SK-N-SH treated with all-trans-retinoic acid at 6 μM for 48 hours (cell line): ENCODE measurements around the gene MYL3.

Experiments used
- ATAC-seq: fragments of 200-7000 bp; cut with Tn5 transposase; 3 replicates; pipeline ENCODE4 v1.9.1; 2020; ENCODE audit warnings: mild to moderate bottlenecking, moderate library complexity
- ARNTL ChIP-seq: fragments of 450-650 bp; formaldehyde crosslinking; IDR thresholded peaks from 2 replicates; pipeline ENCODE4 v1.5.0; 2020; ENCODE audit warnings: low read depth, mild to moderate bottlenecking, moderate library complexity, borderline replicate concordance
- BACH2 ChIP-seq: fragments of 250-450 bp; sonication (Bioruptor Pico); IDR thresholded peaks from 2 replicates; pipeline ENCODE4 v1.9.0; 2021; ENCODE audit warnings: mild to moderate bottlenecking, borderline replicate concordance
- CREB5 ChIP-seq: fragments of 250-450 bp; sonication (Bioruptor Pico); IDR thresholded peaks from 2 replicates; pipeline ENCODE4 v1.5.1; 2020; ENCODE audit warnings: low read depth, mild to moderate bottlenecking, moderate library complexity
- CSDC2 ChIP-seq: fragments of 250-450 bp; sonication (Bioruptor Pico); IDR thresholded peaks from 2 replicates; pipeline ENCODE4 v1.5.0; 2020; ENCODE audit warnings: mild to moderate bottlenecking, moderate library complexity
- CSRNP3 ChIP-seq: fragments of 250-450 bp; sonication (Bioruptor Pico); IDR thresholded peaks from 2 replicates; pipeline ENCODE4 v1.5.1; 2021; ENCODE audit warnings: mild to moderate bottlenecking, moderate library complexity
- ESRRG ChIP-seq: fragments of 250-450 bp; sonication (Bioruptor Pico); IDR thresholded peaks from 2 replicates; pipeline ENCODE4 v1.6.1; 2021; ENCODE audit warnings: mild to moderate bottlenecking
- GLIS3 ChIP-seq: fragments of 250-450 bp; sonication (Bioruptor Pico); IDR thresholded peaks from 2 replicates; pipeline ENCODE4 v1.5.0; 2020; ENCODE audit warnings: mild to moderate bottlenecking, moderate library complexity
- ISL1 ChIP-seq: fragments of 250-450 bp; sonication (Bioruptor Pico); IDR thresholded peaks from 2 replicates; pipeline ENCODE4 v2.1.2; 2022; ENCODE audit warnings: mild to moderate bottlenecking, moderate library complexity
- OSR1 ChIP-seq: fragments of 250-450 bp; sonication (Bioruptor Pico); IDR thresholded peaks from 2 replicates; pipeline ENCODE4 v1.8.0; 2022; ENCODE audit warnings: moderate library complexity, mild to moderate bottlenecking, inconsistent platforms
- PATZ1 ChIP-seq: fragments of 250-450 bp; sonication (Bioruptor Pico); IDR thresholded peaks from 2 replicates; pipeline ENCODE4 v1.8.0; 2020; ENCODE audit warnings: mild to moderate bottlenecking, moderate library complexity, borderline replicate concordance
- POU6F1 ChIP-seq: fragments of 250-450 bp; sonication (Bioruptor Pico); IDR thresholded peaks from 2 replicates; pipeline ENCODE4 v1.8.0; 2021; ENCODE audit warnings: low read depth, mild to moderate bottlenecking, moderate library complexity, borderline replicate concordance
- RARB ChIP-seq: fragments of 250-450 bp; sonication (Bioruptor Pico); IDR thresholded peaks from 2 replicates; pipeline ENCODE4 v1.8.0; 2021; ENCODE audit warnings: mild to moderate bottlenecking, moderate library complexity
- SNAI2 ChIP-seq: fragments of 250-450 bp; sonication (Bioruptor Pico); IDR thresholded peaks from 2 replicates; pipeline ENCODE4 v1.5.0; 2020; ENCODE audit warnings: mild to moderate bottlenecking, moderate library complexity
- TCF4 ChIP-seq: fragments of 250-450 bp; sonication (Bioruptor Pico); IDR thresholded peaks from 2 replicates; pipeline ENCODE4 v1.8.0; 2021; ENCODE audit warnings: mild to moderate bottlenecking, moderate library complexity, borderline replicate concordance
- TSHZ2 ChIP-seq: fragments of 250-450 bp; sonication (Bioruptor Pico); IDR thresholded peaks from 2 replicates; pipeline ENCODE4 v1.5.0; 2020; ENCODE audit warnings: mild to moderate bottlenecking, moderate library complexity
- ZC3H10 ChIP-seq: fragments of 250-450 bp; sonication (Bioruptor Pico); IDR thresholded peaks from 2 replicates; pipeline ENCODE4 v1.5.1; 2021; ENCODE audit warnings: mild to moderate bottlenecking, moderate library complexity
- ZFP3 ChIP-seq: fragments of 250-450 bp; sonication (Bioruptor Pico); IDR thresholded peaks from 2 replicates; pipeline ENCODE4 v1.5.0; 2020; ENCODE audit warnings: mild to moderate bottlenecking, moderate library complexity
- ZFP30 ChIP-seq: fragments of 450-650 bp; formaldehyde crosslinking; IDR thresholded peaks from 2 replicates; pipeline ENCODE4 v1.5.0; 2022; ENCODE audit warnings: mild to moderate bottlenecking, moderate library complexity
- ZNF565 ChIP-seq: fragments of 450-650 bp; formaldehyde crosslinking; conservative IDR thresholded peaks from 2 replicates; pipeline ENCODE4 v1.5.0; 2020; ENCODE audit warnings: low read depth, mild to moderate bottlenecking, moderate library complexity
- ZNF70 ChIP-seq: fragments of 450-650 bp; formaldehyde crosslinking; IDR thresholded peaks from 2 replicates; pipeline ENCODE4 v1.5.0; 2020; ENCODE audit warnings: mild to moderate bottlenecking, moderate library complexity
- ZNF8 ChIP-seq: fragments of 450-650 bp; formaldehyde crosslinking; IDR thresholded peaks from 2 replicates; pipeline ENCODE4 v1.5.0; 2020; ENCODE audit warnings: mild to moderate bottlenecking, moderate library complexity

Gene MYL3

GRCh38 chr3:46895761-46896160, 32.5 kb upstream of the MYL3 start (continued):
- TF ChIP-seq OSR1 (CRISPR knock-in tag) (no peak), ZFP3 (CRISPR knock-in tag) (no peak), CSDC2 (no peak), ISL1 (CRISPR knock-in tag) (no peak), ESRRG (CRISPR knock-in tag) (no peak), ZNF70 (CRISPR knock-in tag) (no peak), ZC3H10 (CRISPR knock-in tag) (no peak), CSRNP3 (CRISPR knock-in tag) (no peak), ZNF565 (CRISPR knock-in tag) (no peak), GLIS3 (CRISPR knock-in tag) (no peak)

GRCh38 chr3:46895204-46895660, 32.0 kb upstream of the MYL3 start:
- peak; percentile 73 for ATAC-seq
- TF ChIP-seq CSDC2 (no peak), BACH2 (no peak), ARNTL (CRISPR knock-in tag) (no peak), ZNF70 (CRISPR knock-in tag) (no peak), ZNF565 (CRISPR knock-in tag) (no peak), ZFP30 (CRISPR knock-in tag) (no peak), ZNF8 (CRISPR knock-in tag) (no peak), PATZ1 (CRISPR knock-in tag) (no peak), ISL1 (CRISPR knock-in tag) (no peak), GLIS3 (CRISPR knock-in tag) (no peak), TSHZ2 (CRISPR knock-in tag) (no peak), ZC3H10 (CRISPR knock-in tag) (no peak), POU6F1 (CRISPR knock-in tag) (no peak), OSR1 (CRISPR knock-in tag) (no peak), TCF4 (no peak), SNAI2 (CRISPR knock-in tag) (no peak), ESRRG (CRISPR knock-in tag) (no peak), CREB5 (CRISPR knock-in tag) (no peak), RARB (CRISPR knock-in tag) (no peak)

- TF ChIP-seq BACH2 (no peak), ZFP30 (CRISPR knock-in tag) (no peak), GLIS3 (CRISPR knock-in tag) (no peak), OSR1 (CRISPR knock-in tag) (no peak), ZNF8 (CRISPR knock-in tag) (no peak), CREB5 (CRISPR knock-in tag) (no peak), ZNF565 (CRISPR knock-in tag) (no peak), ZC3H10 (CRISPR knock-in tag) (no peak), ARNTL (CRISPR knock-in tag) (no peak), SNAI2 (CRISPR knock-in tag) (no peak), PATZ1 (CRISPR knock-in tag) (no peak)
- no peak for ATAC-seq
Measured at GRCh38 chr3:46894256-46894655, 31.0 kb upstream of the MYL3 start.
